HG02798 (cell line): ENCODE measurements around the gene KCTD19.
"Not testable (repeated sequence)": the region's sequence is repeated elsewhere in the genome, so short reads cannot be mapped to it uniquely, and the experiment has no call there.

Experiments used
- ATAC-seq: cut with Tn5 transposase; IDR thresholded peaks from one replicate; pipeline ENCODE4 v1.9.1; 2021; ENCODE audit warnings: mild to moderate bottlenecking; ENCODE audit not compliant: unreplicated experiment, poor library complexity

The KCTD19 gene

DNA sequence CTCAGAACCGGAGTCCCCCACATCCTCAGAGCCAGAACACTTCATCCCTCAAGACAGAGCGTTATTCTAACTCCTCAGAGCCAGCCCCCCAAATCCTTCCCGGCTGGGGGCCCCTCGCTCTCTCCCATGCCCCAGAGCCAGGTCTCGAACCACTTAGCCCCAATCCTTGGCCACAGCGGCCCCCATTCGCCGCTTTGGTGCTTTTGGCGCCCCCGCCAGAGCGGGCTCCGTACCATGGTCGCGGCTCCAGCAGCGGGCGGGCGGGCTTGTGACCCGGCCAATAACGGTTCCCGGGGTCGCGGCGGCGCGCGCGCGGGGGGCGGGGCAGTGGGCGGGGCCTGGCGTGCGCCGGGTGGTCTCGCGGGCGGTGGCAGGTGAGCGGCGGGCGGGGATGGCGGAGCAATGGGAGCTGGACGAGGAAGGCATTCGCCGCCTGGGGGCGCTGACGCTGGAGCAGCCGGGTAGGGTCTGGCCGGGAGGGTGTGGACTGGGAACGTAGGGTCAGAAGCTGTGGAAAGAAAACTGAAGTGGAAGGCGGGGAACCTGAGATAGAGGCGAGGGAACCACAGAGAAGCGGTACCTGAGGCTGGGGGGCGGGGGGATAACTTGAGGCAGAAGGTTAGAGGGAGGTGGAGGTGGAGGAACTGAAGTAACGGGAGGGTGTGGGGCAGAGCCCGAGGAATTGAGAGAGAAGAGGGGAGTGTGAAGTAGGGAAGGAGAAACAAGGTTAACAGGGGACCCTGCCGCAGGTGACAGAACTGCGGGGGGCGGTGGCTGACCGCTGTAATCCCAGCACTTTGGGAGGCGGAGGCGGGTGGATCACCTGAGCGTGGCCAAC lies at the start of gene KCTD19, which contains the start of gene LRRC36:
KCTD19 (minus strand) TSS at position 270 of the 838 bp plus-strand sequence; CDS start at position 236, 34 bp downstream.
LRRC36 (plus strand) TSS at position 344 of the 838 bp plus-strand sequence; CDS start at position 392, 48 bp downstream.
- no peak for ATAC-seq

DNA sequence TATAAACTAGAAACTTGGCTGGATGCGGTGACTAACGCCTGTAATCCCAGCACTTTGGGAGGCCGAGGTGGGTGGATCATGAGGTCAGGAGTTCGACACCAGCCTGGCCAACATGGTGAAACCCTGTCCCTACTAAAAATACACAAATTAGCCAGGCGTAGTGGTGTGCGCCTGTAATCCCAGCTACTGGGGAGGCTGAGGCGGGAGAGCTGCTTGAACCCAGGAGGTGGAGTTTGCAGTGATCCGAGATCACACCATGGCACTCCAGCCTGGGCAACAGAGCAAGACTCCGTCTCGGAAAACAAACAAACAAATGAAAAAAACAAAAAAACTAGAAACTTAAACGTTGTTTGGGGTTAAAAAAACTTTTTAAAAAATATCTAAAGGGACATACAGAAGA lies 49.5 kb upstream of the KCTD19 start:
- not testable (repeated sequence) for ATAC-seq

DNA sequence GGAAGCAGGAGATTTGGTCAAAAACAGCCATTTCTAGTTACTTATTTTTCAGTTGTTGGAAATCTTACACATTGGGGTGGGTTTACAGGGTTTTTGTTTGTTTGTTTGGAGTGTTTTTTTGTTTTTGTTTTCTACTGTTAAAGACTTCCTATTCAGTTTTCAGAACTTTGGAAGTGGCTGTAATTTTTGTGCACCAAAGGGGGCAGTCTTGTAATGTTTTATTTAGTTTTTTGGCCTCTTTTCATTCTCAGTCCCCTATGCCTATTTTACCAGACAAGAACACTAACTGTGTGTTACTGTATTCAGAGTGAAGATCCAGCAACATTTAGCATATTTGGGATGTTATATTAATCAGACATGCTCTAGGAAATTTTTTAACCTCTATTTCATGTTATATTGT lies 46.1 kb upstream of the KCTD19 start:
- ATAC-seq: no peak

DNA sequence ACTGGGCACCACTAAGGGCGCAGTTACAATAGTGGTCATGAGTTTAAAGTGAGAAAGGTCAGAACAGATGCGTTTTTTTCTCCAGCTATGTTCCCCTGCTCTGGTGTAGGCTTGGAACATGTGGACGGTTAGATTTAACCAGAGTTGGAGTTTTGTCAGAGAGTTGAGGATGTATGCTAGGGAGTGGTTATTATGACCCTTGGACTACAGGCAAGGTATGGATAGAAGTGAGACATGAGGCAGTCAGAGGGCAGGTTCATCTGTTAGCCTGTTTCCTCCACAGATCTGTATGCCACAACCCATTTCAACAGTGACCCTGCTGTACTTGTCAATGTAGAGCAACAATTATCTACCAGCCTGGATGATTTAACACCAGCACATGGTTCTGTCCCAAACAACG lies 44.1 kb upstream of the KCTD19 start:
- no peak for ATAC-seq

DNA sequence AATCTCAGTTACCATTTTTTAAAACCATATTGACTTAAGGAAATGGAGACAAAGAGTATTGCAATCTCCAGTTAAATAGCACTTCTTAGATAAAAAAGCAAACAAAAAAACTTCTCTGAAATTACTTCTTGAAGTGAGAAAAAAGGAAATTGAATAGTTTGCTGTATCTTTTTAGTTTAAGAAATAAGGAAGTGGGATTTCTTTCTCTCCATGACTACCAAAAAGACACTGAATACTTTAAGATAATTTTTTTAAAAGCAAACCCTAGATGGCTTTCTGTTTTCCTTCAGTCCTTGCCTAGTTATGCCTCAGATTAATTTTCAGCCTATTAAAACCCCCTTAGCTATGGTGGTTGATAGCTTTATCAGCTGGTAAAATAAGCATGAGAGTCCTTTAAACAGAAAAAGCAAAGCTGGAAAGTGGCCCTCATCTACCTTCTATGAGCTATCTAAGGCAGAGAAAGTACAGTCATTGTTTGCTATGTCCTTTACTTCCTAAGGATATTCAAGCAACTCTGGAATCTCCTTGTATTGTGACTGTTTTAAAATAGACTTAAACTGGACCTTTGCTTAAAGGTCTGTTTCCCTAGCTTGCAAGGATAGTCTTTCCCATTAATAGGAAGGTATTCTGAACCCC lies 38.2 kb upstream of the KCTD19 start:
- ATAC-seq: no peak

DNA sequence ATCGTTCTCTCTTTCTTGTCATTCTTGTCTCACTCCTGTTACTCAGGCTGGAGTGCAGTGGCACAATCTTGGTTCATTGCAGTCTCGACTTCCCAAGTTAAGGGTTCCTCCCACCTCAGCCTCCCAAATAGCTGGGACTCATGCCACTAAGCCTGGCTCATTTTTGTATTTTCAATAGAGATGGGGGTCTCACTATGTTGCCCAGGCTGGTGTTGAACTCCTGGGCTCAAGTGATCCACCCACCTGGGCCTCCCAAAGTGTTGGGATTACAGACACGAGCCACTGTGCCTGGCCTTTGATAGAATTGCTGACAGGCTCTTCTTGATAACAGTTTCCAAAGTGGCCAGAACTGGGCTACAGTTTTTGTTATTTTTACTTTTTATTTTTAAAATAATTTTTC lies 34.5 kb upstream of the KCTD19 start:
- no peak for ATAC-seq

DNA sequence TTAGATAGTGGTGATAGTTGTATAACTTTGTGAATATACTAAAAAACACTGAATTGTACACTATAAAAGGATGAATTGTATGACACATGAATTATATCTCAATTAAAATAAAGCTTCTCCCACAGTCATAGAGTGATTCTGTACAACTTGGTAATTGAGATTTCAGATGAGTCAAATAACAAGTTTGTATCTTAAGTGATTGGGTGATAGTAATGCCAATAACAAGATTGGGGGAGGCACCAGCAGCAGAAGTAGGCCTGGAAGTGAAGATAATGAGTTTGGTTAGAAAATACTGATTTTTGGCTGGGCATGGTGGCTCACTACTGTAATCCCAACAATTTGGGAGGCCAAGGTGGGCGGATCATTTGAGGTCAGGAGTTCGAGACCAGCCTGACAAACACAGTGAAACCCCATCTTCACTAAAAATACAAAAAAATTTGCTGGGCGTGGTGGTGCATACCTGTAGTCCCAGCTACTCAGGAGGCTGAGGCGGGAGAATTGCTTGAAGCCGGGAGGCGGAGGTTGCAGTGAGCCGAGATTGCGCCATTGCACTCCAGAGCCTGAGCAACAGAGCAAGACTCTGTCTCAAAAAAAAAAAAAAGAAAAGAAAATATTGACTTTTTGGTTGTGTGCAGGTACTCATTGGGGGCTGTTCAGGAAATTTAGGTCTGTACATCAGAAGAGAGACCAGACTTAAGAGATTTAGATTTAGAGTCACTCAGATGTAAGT lies 33.2 kb upstream of the KCTD19 start:
- not testable (repeated sequence) for ATAC-seq

DNA sequence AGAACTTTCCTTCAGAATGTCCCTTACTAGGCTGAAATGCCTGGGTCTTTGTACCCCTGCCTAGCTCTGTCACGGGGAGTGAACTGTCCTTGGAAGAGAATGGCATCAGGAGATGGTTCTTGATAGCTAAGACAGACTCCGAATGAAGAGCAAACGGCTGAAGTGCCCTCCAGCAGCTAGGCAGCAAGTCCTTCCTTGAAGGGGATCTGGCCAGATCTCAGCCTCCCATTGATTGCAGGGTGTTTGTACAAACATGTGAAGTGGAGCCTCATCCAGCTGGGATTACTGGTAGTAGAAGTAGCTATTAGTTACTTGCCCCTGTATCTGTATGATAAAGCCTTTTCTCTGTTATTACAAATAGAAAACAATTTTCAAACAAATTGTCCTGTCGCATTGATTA lies 31.0 kb upstream of the KCTD19 start:
- ATAC-seq: no peak

DNA sequence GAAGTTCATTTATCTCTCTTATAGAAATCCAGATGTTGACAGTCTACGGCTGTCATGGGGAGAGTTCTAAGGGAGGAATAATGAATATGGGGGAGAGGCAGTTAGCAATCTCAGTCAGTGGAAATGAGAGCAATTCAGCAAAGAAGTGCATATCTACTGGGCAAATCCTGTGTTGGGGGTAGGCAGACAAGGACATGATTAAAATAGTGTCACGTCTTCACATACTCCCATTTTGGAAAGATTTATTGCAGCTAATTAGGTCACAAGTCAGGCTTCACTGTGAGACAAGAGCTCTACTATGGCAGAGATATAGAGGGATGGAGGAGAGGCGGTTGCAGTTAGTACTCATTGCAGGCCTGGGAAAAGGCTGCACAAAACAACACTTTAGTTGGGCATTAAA lies 29.9 kb upstream of the KCTD19 start:
- ATAC-seq: no peak

DNA sequence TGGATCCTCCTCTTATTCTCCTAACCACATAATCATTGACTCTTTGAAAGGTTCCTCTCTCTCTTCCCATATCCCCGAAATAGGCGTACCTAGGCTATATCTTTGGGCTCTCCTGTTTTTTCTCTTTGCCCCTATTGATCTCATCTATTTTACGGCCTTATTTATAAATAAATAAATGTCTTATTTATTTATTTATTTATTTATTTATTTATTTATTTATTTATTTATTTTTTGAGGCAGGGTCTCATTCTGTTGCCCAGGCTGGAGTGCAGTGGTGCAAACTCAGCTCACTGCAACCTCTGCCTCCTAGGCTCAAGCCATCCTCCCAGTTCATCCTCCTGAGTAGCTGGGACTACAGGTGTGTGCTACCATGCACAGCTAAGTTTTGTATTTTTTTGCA lies 25.9 kb upstream of the KCTD19 start:
- not testable (repeated sequence) for ATAC-seq

DNA sequence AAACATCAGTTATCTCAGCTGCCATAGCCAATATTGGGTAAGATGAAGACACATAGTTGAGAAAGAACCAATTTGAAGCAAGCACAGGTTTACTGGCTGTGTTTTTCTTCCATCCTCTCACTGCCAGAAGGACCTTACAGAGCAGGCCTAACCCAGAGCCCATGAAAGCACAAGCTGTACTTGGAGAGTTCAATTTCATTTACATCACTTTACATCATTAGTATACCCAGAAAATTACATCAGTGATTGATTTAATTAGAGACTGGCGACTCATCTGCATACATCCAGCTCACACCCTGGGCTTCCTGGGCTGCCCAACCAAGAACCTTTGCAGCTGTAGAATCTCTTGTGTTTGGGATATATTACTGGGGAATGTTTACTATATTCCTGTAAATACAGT lies 23.8 kb upstream of the KCTD19 start:
- no peak for ATAC-seq

DNA sequence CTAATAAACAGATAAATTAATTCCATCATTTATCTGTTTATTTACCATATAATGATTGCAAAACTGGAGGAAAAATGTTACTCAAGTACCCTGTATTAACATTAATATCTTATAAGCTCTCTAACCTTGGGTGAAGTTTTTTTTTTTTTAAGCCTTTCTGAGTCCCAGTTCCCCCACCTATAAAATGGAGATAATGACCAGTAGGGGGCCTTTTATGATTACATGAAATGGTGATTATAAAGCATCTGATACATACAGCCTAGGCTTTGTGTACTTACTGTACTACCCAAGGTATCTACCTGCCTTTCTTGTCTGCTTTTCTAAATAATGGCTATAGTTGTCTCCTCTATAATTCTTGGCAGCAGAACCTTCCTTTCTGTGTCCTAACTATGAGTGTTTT lies 22.6 kb upstream of the KCTD19 start:
- no peak for ATAC-seq

DNA sequence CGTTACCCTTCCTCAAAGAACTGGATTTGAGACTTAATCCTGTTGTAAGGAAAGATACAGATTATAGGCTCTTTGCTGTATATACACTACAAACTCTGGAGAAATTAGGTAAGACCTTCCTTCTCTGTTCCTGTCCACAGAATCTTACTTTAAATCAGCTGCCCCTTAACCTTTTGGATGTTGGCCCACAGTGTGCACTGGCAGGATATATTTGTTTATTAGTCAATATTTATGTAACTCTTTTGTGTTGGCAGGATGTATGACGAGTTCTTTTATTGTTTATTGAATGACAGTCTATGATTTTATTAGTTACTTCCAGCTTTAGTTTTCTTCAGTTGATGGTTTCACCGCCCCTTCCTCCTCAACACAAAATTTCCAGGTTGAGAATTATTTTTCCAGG lies 19.8 kb upstream of the KCTD19 start:
- no peak for ATAC-seq

DNA sequence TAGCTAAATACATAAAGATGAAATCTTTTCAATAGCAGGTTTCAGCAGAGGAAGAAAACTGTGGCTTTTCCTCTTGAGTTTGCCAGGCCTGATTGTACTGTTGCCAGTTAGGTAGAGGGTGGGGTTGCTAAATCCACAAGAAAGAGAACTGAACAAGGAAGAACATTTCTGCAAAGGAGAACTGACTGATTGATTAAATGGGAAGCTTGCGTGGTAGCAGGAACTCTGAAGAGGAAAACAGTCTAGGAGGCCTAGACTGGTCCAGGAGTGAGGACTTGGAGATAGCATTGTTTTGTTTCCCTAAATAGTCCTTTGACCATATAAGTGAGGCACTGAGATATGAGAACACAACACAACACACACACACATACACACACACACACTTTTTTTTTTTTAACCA lies 18.9 kb upstream of the KCTD19 start:
- no peak for ATAC-seq

DNA sequence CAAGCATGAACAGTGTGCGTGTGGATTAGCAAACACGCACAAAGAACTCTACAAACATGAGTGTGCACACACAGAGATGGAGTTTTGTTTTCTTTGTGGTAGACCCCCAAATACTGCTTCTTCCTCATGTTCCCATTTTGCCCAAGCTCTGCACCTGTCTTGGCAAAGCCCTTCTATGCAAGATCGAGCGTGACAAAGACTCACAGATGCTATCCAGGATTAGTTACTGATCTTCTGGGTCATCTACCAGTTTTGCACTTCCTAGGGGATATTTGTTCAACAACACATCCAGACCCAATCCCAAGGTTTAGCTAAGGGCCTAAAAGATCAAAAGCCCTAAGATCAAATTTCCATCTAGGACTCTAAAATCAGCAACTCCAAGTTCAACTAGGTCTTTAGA lies 16.1 kb upstream of the KCTD19 start:
- no peak for ATAC-seq

DNA sequence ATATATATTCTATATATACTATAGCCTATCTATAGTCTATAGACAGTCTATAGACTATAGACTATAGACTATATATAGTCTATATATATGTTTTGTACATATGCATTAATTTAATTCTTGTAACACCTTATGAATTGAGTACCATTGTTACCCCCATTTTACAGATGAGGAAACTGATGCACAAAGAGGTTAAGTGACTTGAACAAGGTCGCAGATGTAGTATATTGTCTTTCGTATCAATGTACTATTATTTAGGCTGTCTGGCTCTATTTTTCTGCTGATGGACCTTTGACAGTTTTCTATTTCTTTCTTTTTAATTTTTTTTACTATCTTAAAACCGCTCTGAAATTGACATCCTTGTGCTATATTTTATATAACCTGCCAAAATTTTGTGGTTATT lies 14.7 kb upstream of the KCTD19 start:
- ATAC-seq: no peak

DNA sequence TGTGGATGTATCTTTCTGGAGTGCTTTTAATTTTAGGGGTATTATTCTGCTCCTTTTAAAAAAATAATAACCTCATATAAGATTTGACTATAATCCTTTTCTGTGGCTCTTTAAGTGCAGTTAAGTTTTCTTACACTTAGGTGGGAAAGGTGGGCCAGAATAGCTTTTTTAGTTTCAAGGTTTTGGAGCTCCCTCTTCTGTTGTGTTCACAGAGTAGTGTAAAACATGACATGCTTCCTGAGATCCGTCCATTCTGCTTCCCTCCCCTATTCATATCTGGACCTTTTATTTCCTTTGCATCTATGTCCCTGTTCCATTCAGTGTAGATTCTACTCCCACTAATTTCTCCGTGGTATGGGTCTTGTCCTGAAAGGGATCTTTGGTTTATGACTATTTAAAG lies 12.9 kb upstream of the KCTD19 start:
- ATAC-seq: no peak

DNA sequence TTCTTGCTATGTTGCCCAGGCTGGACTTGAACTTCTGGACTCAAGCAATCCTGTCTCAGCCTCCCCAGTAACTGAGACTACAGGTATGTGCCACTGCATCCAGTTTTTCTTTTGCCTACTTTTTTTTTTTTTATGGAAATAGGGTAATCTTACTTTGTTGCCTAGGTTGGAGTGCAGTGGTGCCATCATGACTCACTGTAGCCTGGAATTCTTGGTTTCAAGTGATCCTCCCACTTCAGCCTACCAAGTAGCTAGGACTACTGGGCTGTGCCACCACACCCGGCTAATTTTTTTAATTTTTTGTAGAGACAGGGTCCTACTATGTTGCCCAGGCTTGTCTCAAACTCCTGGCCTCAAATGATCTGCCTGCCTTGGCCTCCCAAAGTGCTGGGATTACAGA lies 10.1 kb upstream of the KCTD19 start:
- ATAC-seq: no peak

DNA sequence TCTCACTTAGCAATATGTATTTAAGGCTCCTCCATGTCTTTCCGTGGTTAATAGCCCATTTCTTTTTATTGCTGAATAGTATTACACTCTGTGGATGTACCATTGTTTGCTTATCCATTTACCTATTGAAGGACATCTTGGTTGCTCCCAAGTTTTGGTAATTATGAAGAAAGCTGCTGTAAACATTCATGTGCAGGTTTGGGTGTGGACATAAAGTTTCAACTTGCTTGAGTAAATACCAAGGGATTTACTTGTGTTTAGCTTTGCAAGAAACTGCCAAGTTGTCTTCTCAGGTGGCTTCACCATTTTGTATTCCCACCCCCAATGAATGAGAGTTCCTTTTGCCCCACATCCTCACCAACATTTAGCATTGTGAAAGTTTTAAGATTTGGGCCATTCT lies 9.6 kb upstream of the KCTD19 start:
- no peak for ATAC-seq

DNA sequence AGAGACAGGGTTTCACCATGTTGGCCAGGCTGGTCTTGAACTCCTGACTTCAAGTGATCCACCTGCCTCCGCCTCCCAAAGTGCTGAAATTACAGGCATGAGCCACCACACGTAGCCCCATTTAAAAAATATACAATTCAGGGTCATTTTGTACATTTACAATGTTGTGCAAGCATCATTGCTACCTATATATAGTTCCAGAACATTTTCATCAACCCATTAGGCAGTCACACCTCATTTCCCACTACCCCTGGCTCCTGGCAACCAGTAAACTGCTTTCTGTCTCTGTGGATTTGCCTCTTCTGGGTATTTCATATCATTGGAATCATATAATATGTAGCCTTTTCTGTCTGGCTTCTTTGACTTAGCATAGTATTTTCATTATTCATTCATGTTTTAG lies 6.8 kb upstream of the KCTD19 start:
- ATAC-seq: no peak

DNA sequence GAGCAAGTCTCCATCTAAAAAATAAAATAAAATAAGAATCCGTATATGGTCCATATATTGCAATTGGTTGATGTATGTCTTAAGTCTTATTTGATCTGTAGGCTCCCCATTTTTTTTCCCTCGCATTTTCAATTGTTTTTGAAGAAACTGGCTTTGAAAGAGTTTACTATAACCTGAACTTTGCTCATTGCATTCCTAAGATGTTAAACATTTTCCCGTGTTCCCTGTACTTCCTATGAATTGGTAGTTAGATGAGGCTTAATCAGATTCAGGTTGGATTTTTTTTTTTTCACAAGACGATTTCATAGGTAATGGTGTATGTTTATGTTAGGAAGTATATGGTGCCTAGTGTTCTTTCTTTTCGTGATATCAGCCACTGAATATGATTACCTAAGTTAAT lies 3.4 kb upstream of the KCTD19 start:
- no peak for ATAC-seq
